NCI-H82 (cell line): ENCODE results near the gene RARG.

Source experiments
- DNase-seq: peaks from one replicate; lab custom pipeline; 2025; lab: John Stamatoyannopoulos, UW

Gene RARG

GRCh38 chr12:53244337-53244736, 12.3 kb upstream of the RARG start:
- no peak for DNase-seq

GRCh38 chr12:53241623-53242412, 9.8 kb upstream of the RARG start:
- DNase-seq, result peak; percentile 91

- DNase-seq, result no peak
Measured at GRCh38 chr12:53239643-53240258, 7.7 kb upstream of the RARG start.

- no peak for DNase-seq
Measured at GRCh38 chr12:53236443-53237111, 4.6 kb upstream of the RARG start.

GRCh38 chr12:53235742-53236442, 3.9 kb upstream of the RARG start:
- DNase-seq, result peak; percentile 45

- DNase-seq, result peak; percentile 60
Measured at GRCh38 chr12:53235164-53235563, 3.2 kb upstream of the RARG start.

- DNase-seq, result peak; percentile 83
Measured at GRCh38 chr12:53234271-53234914, 2.4 kb upstream of the RARG start.

GRCh38 chr12:53233671-53234121, 1.7 kb upstream of the RARG start:
- DNase-seq, result no peak

- DNase-seq, result no peak
Measured at GRCh38 chr12:53232646-53233461, 845 bp upstream of the RARG start.

GRCh38 chr12:53231671-53231920, 413 bp downstream of the RARG start:
- DNase-seq, result no peak

- no peak for DNase-seq
Measured at GRCh38 chr12:53230108-53230845, 1.7 kb downstream of the RARG start.

GRCh38 chr12:53229454-53229853, 2.6 kb downstream of the RARG start:
- DNase-seq, result no peak

- DNase-seq, result no peak
Measured at GRCh38 chr12:53227836-53228235, 4.2 kb downstream of the RARG start.

GRCh38 chr12:53227341-53227740, 4.7 kb downstream of the RARG start:
- no peak for DNase-seq

- no peak for DNase-seq
Measured at GRCh38 chr12:53226815-53227214, 5.2 kb downstream of the RARG start.

- peak; percentile 36 for DNase-seq
Measured at GRCh38 chr12:53225635-53226424, 6.2 kb downstream of the RARG start.

- no peak for DNase-seq
Measured at GRCh38 chr12:53224897-53225634, 6.9 kb downstream of the RARG start.

GRCh38 chr12:53224061-53224896, 7.7 kb downstream of the RARG start:
- DNase-seq, result peak; percentile 77
